HG03457 (cell line): ENCODE measurements around the gene WASHC1.
"Not testable (repeated sequence)": the region's sequence is repeated elsewhere in the genome, so short reads cannot be mapped to it uniquely, and the experiment has no call there.

Experiments used
- ATAC-seq: cut with Tn5 transposase; IDR thresholded peaks from one replicate; pipeline ENCODE4 v1.9.1; 2021; ENCODE audit warnings: moderate number of reproducible peaks; ENCODE audit not compliant: unreplicated experiment

The WASHC1 gene

GRCh38 chr9:29356-29755 is at the start of gene WASHC1:
Gene WASHC1 (minus strand): TSS chr9:29456. CDS start chr9:24999, 4,457 bp downstream.
- ATAC-seq = not testable (repeated sequence)

- ATAC-seq = not testable (repeated sequence)
Measured at GRCh38 chr9:78333-78732, 49.1 kb upstream of the WASHC1 start.

GRCh38 chr9:76389-76788 is 47.1 kb upstream of the WASHC1 start:
- not testable (repeated sequence) for ATAC-seq

DNA sequence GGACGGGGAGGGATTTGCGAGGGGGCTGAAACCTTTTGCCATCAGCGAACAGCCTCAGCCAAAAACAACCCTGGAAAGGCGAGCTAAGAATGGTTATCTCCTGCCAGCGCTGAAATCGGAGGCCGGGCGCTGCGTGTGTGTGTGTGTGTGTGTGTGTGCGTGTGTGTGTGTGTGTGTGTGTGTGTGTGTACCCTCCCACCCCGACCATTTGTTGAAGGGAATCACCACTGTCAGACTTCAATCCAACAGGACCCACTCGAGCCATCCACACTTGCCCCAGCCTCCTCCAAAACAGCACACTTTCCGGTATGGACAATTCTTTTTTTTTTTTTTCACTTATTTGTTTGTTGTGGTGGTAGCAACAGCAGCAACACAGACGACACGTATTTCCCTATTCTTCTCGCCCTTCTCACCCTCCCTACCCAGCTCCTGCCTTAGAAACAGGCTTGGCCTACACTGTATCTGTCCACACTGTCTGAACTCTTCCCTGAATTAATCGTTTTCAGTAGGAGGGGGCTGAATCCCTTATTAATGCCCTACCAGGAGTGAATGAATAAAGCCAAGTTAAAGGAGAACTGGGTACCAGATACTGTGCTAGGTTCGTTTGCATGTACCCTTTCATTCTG is 44.8 kb upstream of the WASHC1 start:
- ATAC-seq = not testable (repeated sequence)

DNA sequence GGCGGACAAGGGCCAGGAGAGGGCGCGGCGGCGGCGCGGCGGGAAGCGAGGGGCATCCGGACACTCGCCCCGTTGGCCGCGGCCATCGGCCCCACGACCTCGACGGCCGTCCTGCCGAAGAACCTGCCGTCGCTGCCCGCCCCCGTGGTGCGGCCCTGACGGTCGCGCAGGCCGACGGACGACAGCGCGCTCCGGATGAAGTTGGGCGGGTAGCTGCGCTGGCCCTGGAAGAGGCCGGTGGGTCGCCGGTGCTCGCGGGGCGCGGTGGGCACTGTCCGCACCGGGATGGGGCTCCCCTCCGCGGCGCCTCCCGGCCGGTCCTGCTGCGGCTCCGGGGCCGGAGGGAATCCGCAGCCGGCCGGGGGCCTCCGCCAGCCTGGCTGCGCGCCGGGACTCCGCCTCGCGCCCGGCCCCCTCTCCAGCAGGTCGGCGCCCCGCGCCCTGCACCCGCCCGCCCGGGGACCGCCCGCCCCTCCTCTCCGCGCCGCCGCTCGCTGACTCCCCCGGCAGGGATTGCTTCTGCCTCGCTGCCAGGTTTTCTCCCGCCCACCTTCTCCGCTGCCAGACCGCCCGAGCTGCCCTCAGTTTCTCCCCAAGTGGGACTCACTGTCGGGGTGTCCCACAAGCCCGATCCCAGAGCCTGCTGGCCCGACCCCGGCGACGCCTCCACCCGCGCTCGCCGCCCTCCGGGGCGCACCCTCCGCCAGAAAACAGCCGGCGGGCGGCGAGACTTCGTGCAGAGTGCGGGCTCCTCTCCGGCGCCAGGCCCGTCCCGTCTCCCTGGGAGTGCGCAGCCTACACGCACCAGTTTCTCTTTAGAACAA is 44.0 kb upstream of the WASHC1 start:
- ATAC-seq = not testable (repeated sequence)

DNA sequence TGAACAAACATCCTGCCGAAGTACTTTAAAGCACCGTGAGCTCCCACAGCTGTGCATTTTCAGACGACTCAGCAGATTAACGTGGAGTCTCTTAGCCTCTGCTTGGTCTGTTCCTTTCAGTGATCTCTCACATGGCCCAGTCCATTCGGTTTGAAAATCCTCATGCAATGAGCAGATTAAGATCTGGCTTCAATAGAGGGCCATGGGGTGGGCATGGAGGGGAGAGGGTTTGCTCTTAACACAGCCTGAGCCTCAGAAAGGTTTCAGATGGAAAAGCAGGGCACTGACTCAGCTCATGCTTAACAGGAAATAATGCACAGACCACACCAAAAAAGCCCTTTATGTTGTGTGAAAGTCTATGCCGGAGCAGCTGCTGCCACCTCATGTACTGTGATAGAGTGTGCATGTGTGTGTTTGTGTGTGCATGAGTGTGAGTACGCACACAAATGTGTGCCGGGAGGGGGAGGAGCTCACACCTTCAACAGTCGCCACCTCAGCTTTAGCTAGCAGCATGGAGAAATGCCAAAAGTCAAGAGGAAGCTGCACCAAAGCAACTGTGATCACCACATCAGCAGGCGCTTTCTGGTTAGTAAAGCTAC is 33.9 kb upstream of the WASHC1 start:
- not testable (repeated sequence) for ATAC-seq

DNA sequence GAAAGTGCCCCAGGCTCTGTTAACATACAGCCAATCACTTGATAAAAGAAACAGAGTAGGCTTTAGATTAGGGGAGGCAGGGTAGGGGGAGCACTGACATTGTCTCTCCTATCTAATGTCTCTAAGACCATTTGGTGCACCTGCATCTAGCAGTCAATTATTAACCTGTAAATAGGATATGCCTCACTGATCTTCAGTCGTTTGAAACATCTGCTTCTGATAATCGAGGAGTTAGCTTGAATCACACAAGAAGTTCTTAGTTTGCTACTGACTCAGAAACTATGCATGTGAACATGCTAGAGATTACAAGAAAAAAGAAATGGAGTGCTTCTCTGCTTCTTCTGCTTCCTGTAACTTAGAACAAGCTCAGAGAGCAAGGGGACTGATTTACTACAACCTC is 23.4 kb upstream of the WASHC1 start:
- not testable (repeated sequence) for ATAC-seq

GRCh38 chr9:48190-48842 is 19.1 kb upstream of the WASHC1 start:
- not testable (repeated sequence) for ATAC-seq

- not testable (repeated sequence) for ATAC-seq
Measured at GRCh38 chr9:46639-47271, 17.5 kb upstream of the WASHC1 start.

GRCh38 chr9:46164-46563 is 16.9 kb upstream of the WASHC1 start:
- not testable (repeated sequence) for ATAC-seq

DNA sequence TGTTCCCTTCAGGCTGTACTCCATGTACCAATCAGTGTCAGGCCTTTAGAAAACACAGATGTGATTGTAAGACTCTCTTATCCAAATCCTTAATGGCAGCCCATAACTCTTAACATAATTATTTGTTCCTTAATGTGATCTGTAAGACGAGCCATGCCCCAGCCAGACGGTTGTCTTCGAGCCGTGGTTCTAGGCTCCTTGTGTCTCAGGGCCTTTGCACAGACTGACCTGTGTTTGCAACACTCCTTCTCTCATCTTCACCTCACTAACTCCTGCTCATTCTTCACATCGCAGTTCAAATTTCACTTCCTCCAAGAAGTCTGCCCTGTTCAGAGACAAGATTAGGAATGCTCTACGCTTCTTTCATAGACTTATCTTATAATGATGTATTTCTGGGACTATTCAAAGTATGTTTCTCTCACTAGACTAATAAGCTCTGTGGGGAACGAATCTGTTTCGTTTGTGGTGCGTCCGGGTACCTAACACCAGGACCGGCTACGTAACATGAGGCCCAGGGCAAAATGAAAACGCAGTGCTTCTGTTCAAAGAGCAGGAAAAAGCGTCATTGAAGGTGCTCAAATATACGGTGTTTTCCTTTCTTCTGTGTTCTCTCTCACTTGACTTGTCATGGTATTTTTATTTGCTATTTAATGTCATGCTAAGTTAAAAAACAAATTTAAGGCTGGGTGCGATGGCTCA is 16.1 kb upstream of the WASHC1 start:
- ATAC-seq = not testable (repeated sequence)

DNA sequence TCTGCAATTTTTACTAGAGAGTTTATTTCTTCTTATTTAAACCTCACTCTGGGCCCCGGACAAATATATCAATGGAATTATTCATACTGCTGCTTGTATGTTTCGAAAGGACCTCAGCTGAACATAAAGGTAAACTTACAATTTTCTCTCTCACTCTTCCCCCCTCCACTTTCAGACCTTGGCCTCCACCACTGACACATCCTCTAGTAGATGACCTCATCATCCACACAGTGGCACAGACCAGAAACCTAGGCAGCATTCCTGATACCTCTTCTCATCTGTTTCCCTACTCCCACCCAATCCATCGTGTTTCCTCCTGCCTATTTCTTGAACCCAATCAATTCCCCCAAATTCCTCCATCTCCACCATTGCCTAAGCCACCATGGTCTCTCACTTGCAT is 15.2 kb upstream of the WASHC1 start:
- not testable (repeated sequence) for ATAC-seq

DNA sequence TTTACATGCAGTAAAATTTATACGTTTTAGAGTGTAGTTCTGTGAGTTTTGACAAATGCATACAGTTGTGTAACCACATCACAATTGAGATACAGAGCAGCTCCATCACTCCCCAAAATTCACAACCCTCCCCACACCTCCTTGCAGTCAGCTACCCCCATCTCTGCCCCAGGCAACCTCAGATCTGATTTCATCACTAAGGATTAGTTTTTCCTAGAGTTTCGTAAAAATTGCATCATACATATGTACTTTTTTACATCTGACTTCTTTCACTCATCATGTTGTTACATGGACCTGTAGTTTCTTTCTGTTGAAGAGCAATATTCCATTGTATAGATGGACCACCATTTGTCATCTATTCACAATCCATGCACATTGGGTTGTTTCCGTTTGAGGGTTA is 14.4 kb upstream of the WASHC1 start:
- ATAC-seq = not testable (repeated sequence)

DNA sequence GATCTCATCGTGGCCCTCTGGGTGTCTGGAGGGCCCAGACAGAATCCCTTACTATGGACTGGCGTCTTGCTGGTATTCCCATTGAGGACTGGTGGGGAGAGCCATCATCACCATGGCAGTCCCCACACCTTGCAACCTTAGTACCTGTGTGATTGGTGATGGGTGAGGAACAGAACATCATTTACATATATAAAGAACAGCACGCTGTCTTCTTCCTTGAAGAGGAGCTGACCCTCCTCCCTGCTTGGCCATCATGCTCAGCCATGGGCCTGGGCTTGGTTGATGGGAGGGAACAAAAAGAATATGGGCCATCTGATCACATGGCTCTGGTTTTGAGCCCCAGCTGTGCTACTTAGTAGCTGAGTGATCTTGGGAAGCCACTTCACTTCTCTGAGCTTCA is 13.9 kb upstream of the WASHC1 start:
- ATAC-seq = not testable (repeated sequence)

DNA sequence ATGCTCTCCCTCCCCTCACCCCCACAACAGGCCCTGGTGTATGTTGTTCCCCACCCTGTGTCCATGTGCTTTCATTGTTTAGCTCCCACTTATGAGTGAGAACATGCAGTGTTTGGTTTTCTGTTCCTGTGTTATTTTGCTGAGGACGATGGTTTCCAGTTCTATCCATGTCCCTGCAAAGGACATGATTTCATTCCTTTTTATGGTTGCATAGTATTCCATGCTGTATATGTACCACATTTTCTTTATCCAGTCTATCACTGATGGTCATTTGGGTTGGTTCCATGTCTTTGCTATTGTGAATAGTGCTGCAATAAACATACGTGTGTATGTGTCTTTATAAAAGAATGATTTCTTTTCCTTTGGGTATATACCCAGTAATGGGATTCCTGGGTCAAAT is 12.6 kb upstream of the WASHC1 start:
- ATAC-seq = not testable (repeated sequence)

DNA sequence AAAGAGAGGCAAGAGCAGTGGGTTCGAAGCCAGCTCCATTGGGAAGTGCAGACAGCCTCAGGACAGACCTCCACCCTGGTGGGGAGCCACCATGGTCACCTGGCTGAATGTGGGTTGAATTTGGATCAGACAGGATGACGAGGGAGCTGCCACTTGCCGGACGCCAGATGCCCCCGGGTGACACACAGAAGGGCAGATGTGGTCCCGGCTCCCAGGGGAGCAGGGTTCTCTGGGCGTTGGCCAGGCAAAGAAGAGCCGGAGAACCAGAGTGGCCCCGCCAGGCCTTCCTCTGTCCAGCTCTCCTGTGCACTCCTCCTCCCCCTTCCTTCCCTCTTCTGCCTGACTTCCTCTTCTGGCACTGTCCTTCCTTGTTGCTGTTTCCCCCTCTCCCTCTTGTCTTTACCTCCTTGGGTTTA is 12.0 kb upstream of the WASHC1 start:
- not testable (repeated sequence) for ATAC-seq

GRCh38 chr9:32308-32707 is 3.1 kb upstream of the WASHC1 start:
- ATAC-seq = not testable (repeated sequence)

- not testable (repeated sequence) for ATAC-seq
Measured at GRCh38 chr9:28775-29174, 481 bp downstream of the WASHC1 start.

- not testable (repeated sequence) for ATAC-seq
Measured at GRCh38 chr9:21621-22020, 7.6 kb downstream of the WASHC1 start.

- ATAC-seq = not testable (repeated sequence)
Measured at GRCh38 chr9:16875-17274, 12.4 kb downstream of the WASHC1 start.
